OCI-LY7 (cell line): Measurements from ENCODE around the gene DEFB131A.
"Not testable (repeated sequence)": the region's sequence is repeated elsewhere in the genome, so short reads cannot be mapped to it uniquely, and the experiment has no call there.

Experiments
- EZH2phosphoT487 ChIP-seq: fragments of 200-600 bp; sonication (generic); IDR thresholded peaks from 2 replicates; pipeline ENCODE4 v1.6.1; 2018; ENCODE audit warnings: low read depth, borderline replicate concordance, mild to moderate bottlenecking, mixed run types, antibody characterized with exemption, low read length, moderate library complexity, mixed read lengths
- TF ChIP-seq, protein P1 (sequence below): fragments of 200-600 bp; sonication (generic); conservative IDR thresholded peaks from 2 replicates; pipeline ENCODE4 v1.5.1; 2014; ENCODE audit warnings: mild to moderate bottlenecking, antibody characterized with exemption, low read length, moderate library complexity, mixed read lengths

DNA sequence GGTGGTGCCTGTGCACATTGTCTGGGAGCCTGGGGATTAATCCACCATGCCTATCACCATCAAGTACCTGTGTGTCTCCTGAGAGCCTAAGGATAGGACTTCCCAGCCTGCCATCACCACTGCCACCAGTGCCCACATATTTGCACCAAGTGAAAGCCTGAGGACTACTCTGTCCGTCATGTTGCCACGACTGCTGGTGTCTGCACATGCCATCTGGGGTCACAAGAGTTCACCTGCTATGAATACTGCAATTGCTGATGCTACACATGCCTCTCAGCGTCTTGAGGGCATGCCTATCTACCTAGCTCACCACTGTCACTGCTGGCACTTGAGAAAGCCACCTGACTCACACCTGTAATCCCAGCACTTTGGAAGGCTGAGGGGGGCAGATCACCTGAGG lies 37.7 kb upstream of the DEFB131A start:
- TF ChIP-seq, protein P1, sequence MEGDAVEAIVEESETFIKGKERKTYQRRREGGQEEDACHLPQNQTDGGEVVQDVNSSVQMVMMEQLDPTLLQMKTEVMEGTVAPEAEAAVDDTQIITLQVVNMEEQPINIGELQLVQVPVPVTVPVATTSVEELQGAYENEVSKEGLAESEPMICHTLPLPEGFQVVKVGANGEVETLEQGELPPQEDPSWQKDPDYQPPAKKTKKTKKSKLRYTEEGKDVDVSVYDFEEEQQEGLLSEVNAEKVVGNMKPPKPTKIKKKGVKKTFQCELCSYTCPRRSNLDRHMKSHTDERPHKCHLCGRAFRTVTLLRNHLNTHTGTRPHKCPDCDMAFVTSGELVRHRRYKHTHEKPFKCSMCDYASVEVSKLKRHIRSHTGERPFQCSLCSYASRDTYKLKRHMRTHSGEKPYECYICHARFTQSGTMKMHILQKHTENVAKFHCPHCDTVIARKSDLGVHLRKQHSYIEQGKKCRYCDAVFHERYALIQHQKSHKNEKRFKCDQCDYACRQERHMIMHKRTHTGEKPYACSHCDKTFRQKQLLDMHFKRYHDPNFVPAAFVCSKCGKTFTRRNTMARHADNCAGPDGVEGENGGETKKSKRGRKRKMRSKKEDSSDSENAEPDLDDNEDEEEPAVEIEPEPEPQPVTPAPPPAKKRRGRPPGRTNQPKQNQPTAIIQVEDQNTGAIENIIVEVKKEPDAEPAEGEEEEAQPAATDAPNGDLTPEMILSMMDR = not testable (repeated sequence)
- TF ChIP-seq EZH2phosphoT487 = not testable (repeated sequence)
